NCI-H1930 (cell line): ENCODE measurements around the gene ARHGAP22.

ENCODE experiments used
- DNase-seq, 2 experiments: peaks; one replicate each; lab custom pipeline; 2025; lab: John Stamatoyannopoulos, UW

ARHGAP22 gene

DNA sequence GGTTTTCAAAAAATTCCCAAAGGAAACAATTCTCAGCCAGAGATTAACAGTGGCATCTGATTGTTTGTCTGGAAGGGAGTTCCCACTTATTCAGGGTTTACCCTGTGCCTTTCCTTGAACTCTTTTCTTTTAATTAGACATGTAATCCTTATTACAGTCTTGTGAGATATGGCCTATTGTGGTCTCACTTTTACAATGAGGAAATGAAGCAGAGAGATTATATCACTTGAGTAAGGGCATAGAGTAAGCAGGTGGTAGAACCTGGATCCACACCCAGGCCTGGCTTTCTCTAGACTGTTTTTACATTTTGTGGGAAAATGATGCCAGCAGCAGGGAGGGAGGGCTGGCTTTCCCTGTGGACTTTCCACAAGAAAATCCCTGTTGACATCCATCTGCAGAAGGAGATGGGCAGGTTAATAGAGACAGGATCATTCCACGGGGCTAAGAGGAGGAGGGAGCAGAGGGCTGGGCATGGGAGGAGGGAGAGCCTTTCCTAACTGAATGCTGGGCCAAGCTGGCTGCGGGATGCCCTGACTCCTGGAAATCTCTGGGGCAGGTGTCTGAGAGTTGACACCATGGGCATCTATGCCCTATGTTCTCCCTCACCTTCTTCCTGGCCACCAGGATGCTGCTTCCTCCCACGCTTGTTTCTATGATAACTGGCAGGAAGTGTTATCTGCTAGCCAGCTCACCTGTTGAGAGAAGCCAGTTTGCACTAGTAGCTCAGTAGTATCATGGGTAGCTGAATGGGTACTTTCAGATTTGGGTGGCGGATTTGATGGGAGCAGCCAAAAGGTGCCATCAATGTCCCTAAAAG is 28.7 kb upstream of the ARHGAP22 start:
- DNase-seq, result no peak

GRCh38 chr10:48632166-48632565 is 27.3 kb upstream of the ARHGAP22 start:
- DNase-seq, result no peak

GRCh38 chr10:48627984-48628609 is 23.2 kb upstream of the ARHGAP22 start:
- no peak for DNase-seq

GRCh38 chr10:48626986-48627731 is 22.3 kb upstream of the ARHGAP22 start:
- no peak for DNase-seq

DNA sequence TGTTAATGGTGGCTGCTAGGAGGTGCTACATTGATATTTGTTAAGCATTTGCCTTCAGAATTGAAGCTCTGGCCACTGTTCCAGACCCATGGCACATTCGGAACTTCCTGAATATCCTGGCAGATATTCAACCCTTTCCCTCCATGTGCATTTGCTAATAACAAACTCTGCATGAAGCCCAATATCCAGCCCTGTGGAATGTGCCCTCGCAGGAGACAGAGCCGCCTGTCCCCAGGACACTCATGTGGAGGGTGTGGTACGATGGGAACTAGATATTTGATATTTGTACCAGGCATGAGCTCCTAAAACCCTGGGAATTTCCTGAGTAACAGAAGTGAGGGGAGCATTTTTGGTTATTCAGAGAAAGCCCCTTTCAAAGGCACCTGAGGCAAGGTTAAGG is 21.6 kb upstream of the ARHGAP22 start:
- no peak for DNase-seq

- DNase-seq, result no peak
Observed at GRCh38 chr10:48625826-48626134, 20.9 kb upstream of the ARHGAP22 start.

DNA sequence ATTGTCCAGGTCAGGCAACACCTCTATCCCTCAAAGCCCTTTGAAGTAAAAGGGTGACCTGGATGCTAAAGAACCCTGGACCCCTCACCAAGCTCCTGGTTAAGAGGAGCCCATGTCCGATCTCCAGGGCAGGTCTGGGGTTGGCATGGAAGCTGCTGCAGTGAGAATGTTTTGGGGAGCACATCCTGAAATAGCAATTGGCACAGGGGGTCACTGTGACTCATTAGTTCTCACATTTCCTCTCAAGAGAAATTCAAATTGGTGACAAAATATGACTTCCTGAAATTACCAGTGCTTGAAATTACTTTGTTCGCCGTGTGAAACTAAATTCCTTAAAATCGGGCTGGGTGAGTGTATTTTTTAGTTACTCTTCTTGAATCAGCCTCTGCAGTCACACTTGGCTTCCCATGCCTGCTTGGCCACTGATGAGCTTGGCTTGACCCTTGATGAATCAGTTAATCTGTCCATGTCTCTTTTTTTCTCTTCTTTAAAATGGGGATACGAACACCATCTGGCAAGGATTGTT is 18.8 kb upstream of the ARHGAP22 start:
- DNase-seq, result no peak

DNA sequence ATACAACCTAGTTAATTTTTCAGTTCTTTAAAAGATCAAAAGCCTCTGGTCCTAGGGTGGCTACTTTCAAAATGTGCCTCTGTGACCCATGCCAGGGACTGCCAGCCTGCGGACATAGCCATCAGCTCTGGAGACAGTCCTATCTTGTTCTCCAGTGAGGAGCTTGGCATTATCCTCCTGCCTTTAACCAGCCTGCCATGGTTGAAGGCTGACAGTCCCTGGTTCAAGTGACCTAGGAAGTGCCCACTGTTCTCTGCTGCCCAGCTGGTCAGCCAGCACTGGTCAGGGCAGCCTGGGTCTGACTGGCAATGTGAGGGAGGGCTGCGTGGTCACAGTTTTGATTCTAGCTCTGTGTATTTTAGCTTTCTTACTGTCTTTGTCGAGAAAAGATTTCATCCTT is 18.1 kb upstream of the ARHGAP22 start:
- DNase-seq, result no peak

- no peak for DNase-seq
Observed at GRCh38 chr10:48620719-48621118, 15.8 kb upstream of the ARHGAP22 start.

GRCh38 chr10:48616436-48616835 is 11.6 kb upstream of the ARHGAP22 start:
- DNase-seq, result no peak

- no peak for DNase-seq
Observed at GRCh38 chr10:48614481-48615390, 9.9 kb upstream of the ARHGAP22 start.

GRCh38 chr10:48613016-48613415 is 8.1 kb upstream of the ARHGAP22 start:
- DNase-seq, result no peak

- no peak for DNase-seq
Observed at GRCh38 chr10:48612236-48612943, 7.5 kb upstream of the ARHGAP22 start.

GRCh38 chr10:48611133-48611532 is 6.3 kb upstream of the ARHGAP22 start:
- DNase-seq, result no peak

- no peak for DNase-seq
Observed at GRCh38 chr10:48610585-48611093, 5.8 kb upstream of the ARHGAP22 start.

DNA sequence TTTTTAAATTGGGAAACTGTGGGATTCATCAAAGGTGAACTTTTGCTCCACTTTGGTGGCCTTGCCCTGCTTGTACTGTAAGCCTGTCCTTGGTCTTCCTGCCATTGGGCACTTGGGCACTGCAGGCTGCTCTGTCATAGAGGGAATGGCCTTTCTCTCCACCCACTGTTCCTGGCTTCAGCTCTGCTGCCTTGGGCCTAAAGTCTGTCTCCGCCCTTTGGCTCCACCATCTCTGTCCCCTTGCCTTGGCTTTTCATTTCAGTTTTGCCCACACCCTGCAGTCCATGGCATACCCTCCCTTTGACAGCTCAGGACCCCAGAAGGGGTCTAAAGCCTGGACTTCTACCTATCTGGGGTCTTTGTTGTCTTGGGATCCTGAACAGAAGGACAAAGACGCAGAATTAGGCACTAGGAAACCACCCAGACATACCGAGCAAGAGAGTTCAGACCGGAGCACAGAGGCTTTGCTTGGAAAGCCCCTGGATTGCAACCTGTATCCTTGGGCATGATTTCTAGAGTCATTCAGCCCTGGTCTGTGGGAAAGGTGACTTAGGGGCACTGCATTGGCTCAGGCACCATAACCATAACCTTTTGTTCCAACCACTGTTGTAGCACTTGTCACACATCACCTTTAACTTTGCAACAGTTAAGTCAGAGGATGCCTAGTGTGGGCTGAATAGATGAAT is 5.2 kb upstream of the ARHGAP22 start:
- no peak for DNase-seq

DNA sequence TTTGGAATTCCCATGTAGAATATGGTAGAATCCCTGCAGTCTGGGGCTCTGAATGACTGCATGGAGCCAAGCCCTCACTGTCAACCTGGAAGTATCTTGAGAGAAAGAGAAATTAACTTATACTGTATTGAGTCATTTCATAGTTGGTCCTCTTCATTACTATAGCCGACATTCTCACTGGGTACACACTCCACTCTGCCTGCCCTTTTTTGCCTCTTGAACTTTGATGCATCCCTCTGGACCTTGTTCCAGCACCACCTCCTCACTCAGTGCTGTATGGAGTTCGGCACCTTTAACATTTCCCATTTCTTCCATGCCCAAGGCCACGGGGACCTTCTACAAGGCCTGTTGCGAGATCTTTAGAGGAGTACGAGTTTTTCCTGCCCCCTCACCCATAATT is 4.6 kb upstream of the ARHGAP22 start:
- DNase-seq, result no peak

GRCh38 chr10:48608976-48609375 is 4.1 kb upstream of the ARHGAP22 start:
- DNase-seq, result no peak

GRCh38 chr10:48608279-48608681 is 3.4 kb upstream of the ARHGAP22 start:
- no peak for DNase-seq
